Activated CD4-positive, alpha-beta memory T cell treated with anti-CD3 and anti-CD28 coated beads, Interleukin-2, amount 10 ng/mL, durations not matched to agents 7 days and 5 days (primary cell): ENCODE measurements around the gene BICRA. TPM values are rescaled to one million over a fixed set of nuclear protein-coding genes. Genes with fewer than 3 reads are reported as not detected.
"Not testable (repeated sequence)": the region's sequence is repeated elsewhere in the genome, so short reads cannot be mapped to it uniquely, and the experiment has no call there.

Source experiments
- CTCF ChIA-PET: fragments of 350-600 bp; sonication (Branson Sonifier 250); formaldehyde crosslinking; loops from one replicate; lab custom pipeline; 2021; ENCODE audit warnings: antibody characterized with exemption, inconsistent platforms; lab: Charles Lee
- POLR2A ChIA-PET: fragments of 350-600 bp; sonication (Branson Sonifier 250); formaldehyde crosslinking; loops from one replicate; lab custom pipeline; 2021; ENCODE audit warnings: antibody characterized with exemption; lab: Charles Lee
- DNase-seq: peaks from one replicate; pipeline ENCODE4 v3.0.0-alpha.2; 2020
- H3K27ac Mint-ChIP-seq: one replicate; pipeline ENCODE4 v1.8.0; 2021; ENCODE audit warnings: mild to moderate bottlenecking, mixed read lengths
- H3K27me3 Mint-ChIP-seq: one replicate; pipeline ENCODE4 v1.8.0; 2021; ENCODE audit warnings: mixed read lengths
- H3K36me3 Mint-ChIP-seq: one replicate; pipeline ENCODE4 v1.8.0; 2021; ENCODE audit warnings: low read depth, mixed read lengths
- H3K4me1 Mint-ChIP-seq: one replicate; pipeline ENCODE4 v1.8.0; 2021; ENCODE audit warnings: mixed read lengths
- H3K4me3 Mint-ChIP-seq: one replicate; pipeline ENCODE4 v1.8.0; 2021; ENCODE audit warnings: mild to moderate bottlenecking, mixed read lengths
- H3K9me3 Mint-ChIP-seq: one replicate; pipeline ENCODE4 v1.8.0; 2021; ENCODE audit warnings: mixed read lengths
- total RNA-seq, 2 experiments: library from RNA; stranded (reverse); gene quantifications; one replicate each; pipeline ENCODE4 v1.2.3, GENCODE V29; 2021

The BICRA gene
- total RNA-seq, 2 experiments from 2014 or later = 20.2 to 23.3 TPM

GRCh38 chr19:47587295-47587694, 21.6 kb upstream of the BICRA start:
- Mint-ChIP-seq H3K4me1 (peaks cover 7% of the 10 kb centered on the region), H3K4me3 (no peak overlapping the region), H3K9me3 (peaks cover 13% of the 10 kb centered on the region), H3K36me3 (no peaks in the 10 kb centered on the region), H3K27me3 (peaks cover 3% of the 10 kb centered on the region), H3K27ac (no peak overlapping the region)
- CTCF ChIA-PET = no interaction called here
- POLR2A ChIA-PET = interaction anchor here (0.8 kb wide), 1 partner anchor 11 kb away, joined by 3 read pairs; no protein-coding TSS in a partner anchor
- no peak for DNase-seq

DNA sequence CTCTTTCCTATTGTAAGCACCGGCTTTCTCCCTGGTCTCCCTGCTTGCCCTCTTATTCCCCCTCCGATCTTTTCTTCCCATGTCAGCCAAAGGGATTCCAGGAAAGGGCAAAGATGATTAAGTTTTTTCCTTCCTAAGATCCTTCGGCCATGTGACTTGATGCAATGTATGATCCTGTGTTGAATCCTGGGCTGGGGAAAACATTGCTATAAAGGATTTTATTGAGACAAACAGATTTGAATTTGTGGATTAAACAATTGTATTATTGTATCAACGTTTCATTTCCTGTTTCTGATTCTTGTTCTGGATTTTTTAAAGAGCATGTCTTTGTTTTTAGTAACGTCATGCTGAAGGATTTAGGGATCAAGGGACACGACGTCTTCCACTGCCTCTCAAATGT, 19.1 kb upstream of the BICRA start:
- peaks cover 5% of the 10 kb centered on the region for H3K27me3 Mint-ChIP-seq
- H3K4me3 Mint-ChIP-seq = no peak overlapping the region
- ChIA-PET CTCF (no interaction called here), POLR2A (interaction anchor here (2.3 kb wide), 1 partner anchor 10 kb away, joined by 5 read pairs; no protein-coding TSS in a partner anchor)
- peaks cover 13% of the 10 kb centered on the region for H3K9me3 Mint-ChIP-seq
- H3K36me3 Mint-ChIP-seq = no peaks in the 10 kb centered on the region
- no peak overlapping the region for H3K27ac Mint-ChIP-seq
- peaks cover 2% of the 10 kb centered on the region for H3K4me1 Mint-ChIP-seq
- no peak for DNase-seq

- Mint-ChIP-seq H3K9me3 (no peaks in the 10 kb centered on the region), H3K4me1 (peaks cover 21% of the 10 kb centered on the region), H3K4me3 (no peak overlapping the region), H3K27ac (no peak overlapping the region), H3K36me3 (no peaks in the 10 kb centered on the region), H3K27me3 (peaks cover 5% of the 10 kb centered on the region)
- DNase-seq = no peak
- CTCF ChIA-PET = interaction anchor here (0.6 kb wide), 1 partner anchor 84 kb away, joined by 3 read pairs; no protein-coding TSS in a partner anchor
- POLR2A ChIA-PET = no interaction called here
Observed at GRCh38 chr19:47593860-47594259, 15.1 kb upstream of the BICRA start.

DNA sequence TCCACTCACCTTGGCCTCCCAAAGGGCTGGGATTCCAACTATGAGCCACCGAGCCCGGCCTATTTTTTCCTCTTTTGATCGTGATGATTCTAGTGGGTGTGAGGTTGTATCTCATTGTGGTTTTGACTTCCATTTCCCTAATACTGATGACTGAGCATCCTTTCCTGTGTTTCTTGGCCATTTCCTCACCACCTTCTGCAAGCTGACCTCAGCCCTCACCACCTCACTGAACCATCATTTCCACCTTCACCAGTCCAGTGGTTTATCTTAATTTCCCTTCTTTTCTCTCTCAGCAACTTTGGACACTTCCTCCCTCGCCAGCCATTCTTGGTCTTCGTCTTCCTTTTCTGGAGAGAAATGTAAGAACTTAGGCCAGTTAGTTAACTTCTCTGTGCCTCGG, 13.0 kb upstream of the BICRA start:
- POLR2A ChIA-PET = interaction anchor here (1.7 kb wide), 1 partner anchor 13 kb away, joined by 3 read pairs; no protein-coding TSS in a partner anchor
- no peaks in the 10 kb centered on the region for H3K9me3 Mint-ChIP-seq
- peak; percentile 32 for DNase-seq
- H3K27me3 Mint-ChIP-seq = peaks cover 2% of the 10 kb centered on the region
- CTCF ChIA-PET = no interaction called here
- peak overlapping the region; percentile 68 for H3K27ac Mint-ChIP-seq
- H3K36me3 Mint-ChIP-seq = no peaks in the 10 kb centered on the region
- H3K4me3 Mint-ChIP-seq = no peak overlapping the region
- H3K4me1 Mint-ChIP-seq = peaks cover 35% of the 10 kb centered on the region

DNA sequence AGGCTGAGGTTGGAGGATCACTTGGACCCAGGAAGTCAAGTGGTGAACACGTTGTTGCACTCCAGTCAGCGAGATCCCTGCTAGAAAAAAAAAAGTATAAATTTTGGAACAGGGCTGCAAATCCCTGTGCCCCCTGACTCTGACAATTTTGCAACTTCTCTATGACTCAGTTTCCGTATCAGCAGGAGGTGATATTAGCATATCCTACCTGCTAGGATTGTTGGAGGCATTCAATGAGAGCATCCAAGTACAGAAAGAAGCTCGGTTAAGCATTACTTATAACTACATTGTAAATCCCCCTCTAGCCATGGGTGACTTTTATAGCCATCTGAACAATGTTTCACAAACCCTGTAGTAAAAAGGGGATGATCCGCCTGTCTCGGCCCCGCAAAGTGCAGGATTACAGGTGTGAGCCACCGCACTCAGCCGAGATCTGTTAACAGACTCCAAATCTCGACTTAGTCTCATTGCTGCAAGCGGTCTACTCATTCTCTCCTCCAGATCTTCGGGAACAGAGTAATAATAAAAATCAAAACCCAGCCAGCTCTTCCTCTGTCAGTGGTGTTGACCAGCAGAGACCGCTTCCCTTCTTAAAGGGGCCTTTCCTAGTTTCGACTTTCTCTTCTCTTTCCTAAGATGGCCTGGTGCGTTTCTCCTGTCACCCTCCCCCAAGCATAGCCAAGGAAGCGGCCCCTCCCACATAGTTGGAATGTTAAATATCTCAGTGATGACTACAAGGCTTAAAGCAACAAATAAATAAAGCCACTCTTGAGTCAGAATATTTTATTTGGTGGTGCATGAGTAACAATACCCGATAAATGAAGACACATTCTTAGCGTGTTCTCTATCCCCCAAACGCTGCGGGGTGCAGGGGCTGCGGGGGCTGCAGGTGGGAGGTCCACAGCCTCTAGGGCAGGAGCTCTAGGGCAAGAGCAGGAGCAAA, 10.3 kb upstream of the BICRA start:
- Mint-ChIP-seq H3K27ac (no peak overlapping the region), H3K36me3 (no peaks in the 10 kb centered on the region), H3K27me3 (no peaks in the 10 kb centered on the region), H3K4me3 (peak overlapping the region; percentile 85), H3K4me1 (peaks cover 44% of the 10 kb centered on the region), H3K9me3 (no peaks in the 10 kb centered on the region)
- ChIA-PET POLR2A (interaction anchor here (0.6 to 6.9 kb wide), 7 partner anchors 9 to 268 kb away, joined by 3 to 87 read pairs (median 6); partner anchors contain the start of genes BICRA and NAPA), CTCF (interaction anchor here (0.7 to 3.6 kb wide), 2 partner anchors 82 kb away, joined by 3 to 35 read pairs; partner anchors contain the start of gene NAPA)
- DNase-seq = no peak

- not testable (repeated sequence) for DNase-seq, H3K36me3 Mint-ChIP-seq
- H3K4me3 Mint-ChIP-seq = peak overlapping the region; percentile 85
Observed at GRCh38 chr19:47599671-47600245, 9.2 kb upstream of the BICRA start.

GRCh38 chr19:47600246-47601179, 8.4 kb upstream of the BICRA start:
- ChIA-PET CTCF (interaction anchor here (0.7 to 3.6 kb wide), 6 partner anchors 8 to 252 kb away, joined by 3 to 35 read pairs (median 5); partner anchors contain the start of genes DHX34 and NAPA), POLR2A (interaction anchor here (0.6 to 6.9 kb wide), 21 partner anchors 8 to 487 kb away, joined by 3 to 87 read pairs (median 4); partner anchors contain the start of genes BICRA, DHX34, KPTN and NAPA)
- peak overlapping the region; percentile 85 for H3K4me3 Mint-ChIP-seq
- peak overlapping the region; percentile 89 for H3K27ac Mint-ChIP-seq
- no peaks in the 10 kb centered on the region for H3K36me3 Mint-ChIP-seq
- H3K4me1 Mint-ChIP-seq = peaks cover 48% of the 10 kb centered on the region
- H3K9me3 Mint-ChIP-seq = no peaks in the 10 kb centered on the region
- peak; percentile 100 for DNase-seq
- H3K27me3 Mint-ChIP-seq = peaks cover 5% of the 10 kb centered on the region

More at GRCh38 chr19:47599671-47600245, 9.2 kb upstream of the BICRA start:
- Mint-ChIP-seq H3K27ac (peak overlapping the region; percentile 79), H3K4me1 (peaks cover 49% of the 10 kb centered on the region)
- POLR2A ChIA-PET = interaction anchor here (0.6 to 6.9 kb wide), 16 partner anchors 8 to 326 kb away, joined by 3 to 87 read pairs (median 4); partner anchors contain the start of genes BICRA, KPTN and NAPA
- CTCF ChIA-PET = interaction anchor here (0.7 to 3.6 kb wide), 8 partner anchors 9 to 890 kb away, joined by 3 to 35 read pairs (median 4); partner anchors contain the start of genes DHX34 and NAPA
- not testable (repeated sequence) for H3K9me3 Mint-ChIP-seq, H3K27me3 Mint-ChIP-seq

DNA sequence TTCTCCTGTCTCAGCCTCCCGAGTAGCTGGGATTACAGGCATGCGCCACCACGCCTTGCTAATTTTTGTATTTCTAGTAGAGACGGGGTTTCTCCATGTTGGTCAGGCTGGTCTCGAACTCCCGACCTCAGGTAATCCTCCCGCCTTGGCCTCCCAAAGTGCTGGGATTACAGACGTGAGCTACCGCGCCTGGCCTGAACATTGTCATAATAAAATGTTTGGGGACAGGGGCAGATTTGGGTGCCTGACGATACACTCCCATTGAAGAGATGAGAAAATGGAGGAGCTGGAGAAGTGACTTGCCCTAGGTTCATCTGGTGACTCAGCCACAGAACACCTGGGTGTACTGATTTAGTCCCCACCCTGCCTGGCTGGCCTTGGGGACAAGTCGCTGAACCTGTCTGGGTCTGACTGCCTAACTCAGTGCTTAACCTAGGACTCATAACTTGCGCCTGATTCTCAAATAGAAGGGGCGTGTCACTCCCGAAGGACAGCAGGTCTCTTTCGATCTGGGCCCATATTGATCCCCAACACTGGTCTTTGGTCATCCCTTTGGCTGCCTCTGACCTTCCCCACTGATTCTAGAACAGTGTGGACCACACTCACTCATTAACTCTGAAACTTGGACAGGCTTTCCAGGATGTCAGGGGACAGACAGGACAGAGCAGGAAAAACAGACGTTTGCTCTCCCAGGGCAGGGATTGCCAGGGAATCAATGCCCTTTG, 7.6 kb upstream of the BICRA start:
- peak; percentile 18 for DNase-seq
- POLR2A ChIA-PET = interaction anchor here (0.7 to 6.9 kb wide), 14 partner anchors 7 to 488 kb away, joined by 3 to 87 read pairs (median 4); partner anchors contain the start of genes BICRA, DHX34, KPTN and NAPA
- H3K4me3 Mint-ChIP-seq = peak overlapping the region; percentile 85

DNA sequence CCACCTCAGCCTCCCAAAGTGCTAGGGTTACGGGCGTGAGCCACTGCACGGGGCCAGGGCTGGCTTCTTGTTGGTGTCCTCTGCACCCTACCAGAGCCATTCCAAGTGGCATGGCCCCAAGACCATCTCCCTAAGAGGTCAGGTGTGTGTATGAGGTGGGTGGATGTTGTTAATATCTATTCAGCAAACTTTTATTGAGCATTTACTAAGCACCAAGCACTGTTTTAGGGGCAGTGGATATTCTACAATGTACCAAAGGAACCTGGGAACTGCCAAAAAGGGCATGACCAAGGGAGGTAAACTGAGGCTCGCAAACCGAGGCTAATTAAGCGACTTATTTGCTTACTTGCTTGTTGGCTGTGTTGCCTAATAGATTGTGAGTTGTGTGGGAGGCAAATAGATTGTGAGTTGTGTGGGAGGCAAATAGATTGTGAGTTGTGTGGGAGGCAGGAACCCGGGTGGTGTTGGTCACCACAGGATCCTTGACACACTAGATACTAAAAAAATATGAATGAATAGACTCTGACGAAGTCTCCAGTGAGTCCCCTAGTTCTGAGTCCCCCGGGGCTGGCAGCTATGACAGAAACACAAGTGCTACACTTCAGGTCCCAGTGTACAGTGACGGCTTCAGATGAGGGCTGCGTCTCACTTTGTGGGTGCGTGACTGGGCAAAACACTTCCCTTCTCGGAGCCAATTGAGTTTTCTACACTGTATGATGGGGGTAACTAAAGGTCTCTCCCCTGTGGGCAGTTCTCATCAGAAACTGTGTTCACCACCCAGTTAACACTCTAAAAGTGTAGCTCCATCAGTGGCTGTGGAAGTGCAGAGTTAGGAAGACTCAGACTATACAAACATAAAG, 5.0 kb upstream of the BICRA start:
- POLR2A ChIA-PET = interaction anchor here (1.0 to 6.9 kb wide), 2 partner anchors 89 to 235 kb away, joined by 3 to 87 read pairs; partner anchors contain the start of gene NAPA
- peaks cover 40% of the 10 kb centered on the region for H3K4me1 Mint-ChIP-seq
- no peaks in the 10 kb centered on the region for H3K9me3 Mint-ChIP-seq
- H3K27ac Mint-ChIP-seq = no peak overlapping the region
- H3K4me3 Mint-ChIP-seq = no peak overlapping the region
- peaks cover 5% of the 10 kb centered on the region for H3K36me3 Mint-ChIP-seq
- DNase-seq = no peak
- CTCF ChIA-PET = no interaction called here
- peaks cover 5% of the 10 kb centered on the region for H3K27me3 Mint-ChIP-seq

More for the DNA sequence above, 7.6 kb upstream of the BICRA start:
- Mint-ChIP-seq H3K27ac (peak overlapping the region; percentile 89), H3K9me3 (no peaks in the 10 kb centered on the region), H3K4me1 (peaks cover 40% of the 10 kb centered on the region), H3K36me3 (no peaks in the 10 kb centered on the region), H3K27me3 (peaks cover 5% of the 10 kb centered on the region)
- CTCF ChIA-PET = interaction anchor here (1.6 to 3.6 kb wide), 4 partner anchors 7 to 252 kb away, joined by 4 to 35 read pairs (median 7); partner anchors contain the start of genes DHX34 and NAPA

DNA sequence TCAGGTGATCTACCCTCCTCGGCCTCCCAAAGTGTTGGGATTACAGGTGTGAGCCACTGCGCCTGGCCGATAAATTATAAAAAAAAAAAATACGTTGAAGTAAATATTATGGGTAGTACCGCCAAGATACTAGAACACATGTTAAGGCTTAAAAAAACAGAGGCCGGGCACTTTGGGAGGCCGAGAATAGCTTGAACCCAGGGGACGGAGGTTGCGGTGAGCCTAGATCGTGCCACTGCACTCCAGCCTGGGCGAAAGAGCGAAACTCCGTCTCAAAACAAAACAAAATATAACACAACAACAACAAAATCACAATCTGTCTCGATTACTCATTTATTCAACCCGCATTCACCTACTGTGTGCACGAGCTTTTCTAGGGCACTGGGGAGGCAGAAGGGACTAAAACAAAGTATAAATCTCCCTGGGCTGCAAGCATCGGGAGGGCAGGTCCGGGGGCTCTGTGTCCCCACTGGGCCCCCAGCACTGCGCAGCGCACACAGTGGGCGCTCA, 1.3 kb upstream of the BICRA start:
- H3K27ac Mint-ChIP-seq = peak overlapping the region; percentile 78
- peaks cover 5% of the 10 kb centered on the region for H3K27me3 Mint-ChIP-seq
- ChIA-PET POLR2A (interaction anchor here (0.8 to 2.0 kb wide), 6 partner anchors 8 to 1007 kb away, joined by 3 to 40 read pairs (median 8); partner anchors contain the start of genes CALM3 and NAPA), CTCF (interaction anchor here (1.2 to 1.7 kb wide), 3 partner anchors 7 to 124 kb away, joined by 4 to 5 read pairs (median 5); partner anchors contain the start of gene KPTN)
- DNase-seq = no peak
- H3K36me3 Mint-ChIP-seq = peaks cover 11% of the 10 kb centered on the region
- no peaks in the 10 kb centered on the region for H3K9me3 Mint-ChIP-seq
- peak overlapping the region; percentile 75 for H3K4me3 Mint-ChIP-seq
- peaks cover 33% of the 10 kb centered on the region for H3K4me1 Mint-ChIP-seq
